AG04450 (cell line): ENCODE results near the gene SPAG8. TPM values are rescaled to one million over a fixed set of nuclear protein-coding genes. Genes with fewer than 3 reads are reported as not detected.

ENCODE experiments used
- CTCF ChIA-PET: fragments of 300-600, 350-600 bp; formaldehyde crosslinking; extraction: SDS; loops from one replicate; lab custom pipeline; 2022; ENCODE audit warnings: antibody characterized with exemption, inconsistent platforms; lab: Charles Lee
- POLR2A ChIA-PET: fragments of 350-600 bp; formaldehyde crosslinking; extraction: SDS; loops from one replicate; lab custom pipeline; 2021; ENCODE audit warnings: antibody characterized with exemption, inconsistent platforms; lab: Yijun Ruan, JAX
- DNase-seq: peaks from one replicate; pipeline ENCODE4 v3.0.0-alpha.2; 2011; ENCODE audit warnings: low read depth, low spot score
- H3K27ac ChIP-seq: one replicate; pipeline ENCODE4 v1.5.1; 2012; ENCODE audit warnings: low read depth, low read length, control low read depth
- H3K27me3 ChIP-seq: one replicate; pipeline ENCODE4 v1.6.0; 2012; ENCODE audit warnings: low read length; ENCODE audit not compliant: control insufficient read depth, insufficient read depth
- H3K4me3 ChIP-seq: 2 replicates; pipeline ENCODE4 v1.5.1; 2011; ENCODE audit warnings: mild to moderate bottlenecking, low read depth, low read length, control low read depth
- H3K9me3 ChIP-seq: 2 replicates; pipeline ENCODE4 v1.5.1; 2012; ENCODE audit warnings: low read length; ENCODE audit not compliant: control insufficient read depth, insufficient read depth
- CTCF ChIP-seq: IDR thresholded peaks from 2 replicates; pipeline ENCODE4 v1.5.1; 2011; ENCODE audit warnings: low read depth, low read length, control low read depth, inconsistent platforms
- polyA plus RNA-seq: library from polyadenylated mRNA; depleted of rRNA; stranded (reverse); fragments of >200 nt; gene quantifications from 2 replicates; pipeline ENCODE4 v1.2.3, GENCODE V29; 2011

Gene SPAG8
- polyA plus RNA-seq, 1 experiment: 0.58 TPM

GRCh38 chr9:35797311-35798109, 14.6 kb downstream of the SPAG8 start:
- no peak for DNase-seq
- ChIA-PET POLR2A (no interaction called here), CTCF (interaction anchor here (1.0 to 1.6 kb wide), 4 partner anchors 17 to 85 kb away, joined by 3 to 4 read pairs (median 4); partner anchors contain the start of gene HINT2)
- no peak overlapping the region for H3K4me3 ChIP-seq
- no peak overlapping the region for H3K27ac ChIP-seq
- TF ChIP-seq CTCF: no peak
- H3K27me3 ChIP-seq: no peaks in the 10 kb centered on the region
- no peaks in the 10 kb centered on the region; the same call in 1 of the 2 replicates for H3K9me3 ChIP-seq

- CTCF ChIA-PET: interaction anchor here (1.9 kb wide), 1 partner anchor 86 kb away, joined by 8 read pairs; no protein-coding TSS in a partner anchor
- no peaks in the 10 kb centered on the region for H3K27me3 ChIP-seq
- no peak for TF ChIP-seq CTCF
- DNase-seq: no peak
- H3K4me3 ChIP-seq: no peak overlapping the region
- POLR2A ChIA-PET: no interaction called here
- H3K9me3 ChIP-seq: no peaks in the 10 kb centered on the region; the same call in 1 of the 2 replicates
- no peak overlapping the region for H3K27ac ChIP-seq
These were observed 16.4 kb downstream of the SPAG8 start for GRCh38 chr9:35795695-35796094.

GRCh38 chr9:35793461-35793860, 18.6 kb downstream of the SPAG8 start:
- H3K27me3 ChIP-seq: no peaks in the 10 kb centered on the region
- POLR2A ChIA-PET: no interaction called here
- TF ChIP-seq CTCF: no peak
- DNase-seq: no peak
- peak overlapping the region; percentile 36 for H3K4me3 ChIP-seq
- H3K27ac ChIP-seq: no peak overlapping the region
- H3K9me3 ChIP-seq: no peaks in the 10 kb centered on the region; the same call in 1 of the 2 replicates
- CTCF ChIA-PET: interaction anchor here (1.2 to 2.2 kb wide), 2 partner anchors 33 to 89 kb away, joined by 7 to 9 read pairs; no protein-coding TSS in a partner anchor

- no peak for DNase-seq
- Histone ChIP-seq H3K27ac (no peak overlapping the region), H3K27me3 (no peaks in the 10 kb centered on the region), H3K9me3 (no peaks in the 10 kb centered on the region; the same call in 1 of the 2 replicates), H3K4me3 (peak overlapping the region; percentile 36)
- TF ChIP-seq CTCF: no peak
- ChIA-PET CTCF (interaction anchor here (0.9 to 2.2 kb wide), 3 partner anchors 34 to 132 kb away, joined by 3 to 9 read pairs (median 7); no protein-coding TSS in a partner anchor), POLR2A (no interaction called here)
These were observed 19.2 kb downstream of the SPAG8 start for GRCh38 chr9:35792826-35793225.
